Body of pancreas (tissue), 4 donors: ENCODE results near the gene DBP.
A peak's percentile ranks its signal among the peaks of the same experiment; 100 is the strongest.

ENCODE experiments used
- POLR2A ChIP-seq, 3 donors: fragments of 450-650 bp; IDR thresholded peaks; one replicate each; pipeline ENCODE4 v1.6.1; 2016; ENCODE audit warnings: antibody characterized with exemption in 3 of 3, mild to moderate bottlenecking in 2 of 3
- TF ChIP-seq, protein P1 (sequence below), 7 experiments: fragments of 450-650 bp in 4 of 7; fragments of 200-600 bp in 3 of 7; sonication (generic) in 3 of 7; IDR thresholded peaks; one replicate each; pipeline ENCODE4 v1.5.1; 2016 to 2019; ENCODE audit warnings: antibody characterized with exemption in 7 of 7

DNA sequence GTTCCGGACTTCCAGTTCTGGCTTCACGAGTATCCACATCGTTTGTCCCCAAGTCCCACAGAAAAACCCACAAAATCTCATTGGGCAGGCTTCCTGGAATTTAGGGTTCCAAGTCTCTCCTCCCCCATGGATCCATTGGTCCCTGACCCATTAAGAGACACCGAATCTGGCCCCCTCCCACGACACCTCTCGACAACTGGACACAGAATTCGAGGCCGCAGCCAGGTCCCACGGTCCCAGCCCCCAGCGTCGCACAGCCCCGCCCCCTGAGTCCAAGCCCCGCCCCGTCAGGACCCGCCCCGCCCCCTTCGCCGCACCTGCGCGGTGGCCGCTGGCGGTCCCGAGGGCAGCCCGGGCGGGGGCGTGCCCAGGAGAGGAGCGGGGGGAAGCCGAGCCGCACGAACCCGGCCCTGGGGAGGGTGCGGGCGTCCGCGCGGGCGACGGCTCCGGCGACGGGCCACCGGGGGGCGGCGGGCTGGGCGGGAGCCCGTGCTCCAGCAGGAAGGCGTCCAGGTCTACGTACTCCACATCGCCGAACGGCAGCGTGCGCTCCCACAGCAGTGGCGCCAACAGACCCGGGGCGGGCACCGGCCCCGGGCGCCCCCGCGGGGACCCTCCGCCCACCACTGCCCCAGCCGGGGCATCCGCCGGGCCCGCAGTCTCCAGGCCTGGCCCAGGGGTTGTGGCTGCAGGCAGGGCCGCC, 1.8 kb downstream of the DBP start:
- TF ChIP-seq, protein P1, sequence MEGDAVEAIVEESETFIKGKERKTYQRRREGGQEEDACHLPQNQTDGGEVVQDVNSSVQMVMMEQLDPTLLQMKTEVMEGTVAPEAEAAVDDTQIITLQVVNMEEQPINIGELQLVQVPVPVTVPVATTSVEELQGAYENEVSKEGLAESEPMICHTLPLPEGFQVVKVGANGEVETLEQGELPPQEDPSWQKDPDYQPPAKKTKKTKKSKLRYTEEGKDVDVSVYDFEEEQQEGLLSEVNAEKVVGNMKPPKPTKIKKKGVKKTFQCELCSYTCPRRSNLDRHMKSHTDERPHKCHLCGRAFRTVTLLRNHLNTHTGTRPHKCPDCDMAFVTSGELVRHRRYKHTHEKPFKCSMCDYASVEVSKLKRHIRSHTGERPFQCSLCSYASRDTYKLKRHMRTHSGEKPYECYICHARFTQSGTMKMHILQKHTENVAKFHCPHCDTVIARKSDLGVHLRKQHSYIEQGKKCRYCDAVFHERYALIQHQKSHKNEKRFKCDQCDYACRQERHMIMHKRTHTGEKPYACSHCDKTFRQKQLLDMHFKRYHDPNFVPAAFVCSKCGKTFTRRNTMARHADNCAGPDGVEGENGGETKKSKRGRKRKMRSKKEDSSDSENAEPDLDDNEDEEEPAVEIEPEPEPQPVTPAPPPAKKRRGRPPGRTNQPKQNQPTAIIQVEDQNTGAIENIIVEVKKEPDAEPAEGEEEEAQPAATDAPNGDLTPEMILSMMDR (IDR thresholded peaks at IDR 0.05) = no peak
- TF ChIP-seq POLR2A (IDR thresholded peaks at IDR 0.05) = peak in 2 of 3 donors; percentile 23 to 26
